ENCODE data around the gene LRRC4C.

- TF ChIP-seq CTCF (IDR thresholded peaks at IDR 0.05; ENCODE audit: low read depth, low read length, missing input control) (no peak), FOXA1 (IDR thresholded peaks at IDR 0.05) (no peak), YY1 (IDR thresholded peaks at IDR 0.05) (no peak)
Observed at GRCh38 chr11:40688369-40688768, 771.1 kb downstream of the LRRC4C start.

Data from liver (tissue), 2 donors.